ENCODE results near the gene TPRN. TPM values are rescaled to one million over a fixed set of nuclear protein-coding genes. Genes with fewer than 3 reads are reported as not detected.

TPRN gene
- total RNA-seq, 1 donor from 2014 or later, result 16.0 TPM

DNA sequence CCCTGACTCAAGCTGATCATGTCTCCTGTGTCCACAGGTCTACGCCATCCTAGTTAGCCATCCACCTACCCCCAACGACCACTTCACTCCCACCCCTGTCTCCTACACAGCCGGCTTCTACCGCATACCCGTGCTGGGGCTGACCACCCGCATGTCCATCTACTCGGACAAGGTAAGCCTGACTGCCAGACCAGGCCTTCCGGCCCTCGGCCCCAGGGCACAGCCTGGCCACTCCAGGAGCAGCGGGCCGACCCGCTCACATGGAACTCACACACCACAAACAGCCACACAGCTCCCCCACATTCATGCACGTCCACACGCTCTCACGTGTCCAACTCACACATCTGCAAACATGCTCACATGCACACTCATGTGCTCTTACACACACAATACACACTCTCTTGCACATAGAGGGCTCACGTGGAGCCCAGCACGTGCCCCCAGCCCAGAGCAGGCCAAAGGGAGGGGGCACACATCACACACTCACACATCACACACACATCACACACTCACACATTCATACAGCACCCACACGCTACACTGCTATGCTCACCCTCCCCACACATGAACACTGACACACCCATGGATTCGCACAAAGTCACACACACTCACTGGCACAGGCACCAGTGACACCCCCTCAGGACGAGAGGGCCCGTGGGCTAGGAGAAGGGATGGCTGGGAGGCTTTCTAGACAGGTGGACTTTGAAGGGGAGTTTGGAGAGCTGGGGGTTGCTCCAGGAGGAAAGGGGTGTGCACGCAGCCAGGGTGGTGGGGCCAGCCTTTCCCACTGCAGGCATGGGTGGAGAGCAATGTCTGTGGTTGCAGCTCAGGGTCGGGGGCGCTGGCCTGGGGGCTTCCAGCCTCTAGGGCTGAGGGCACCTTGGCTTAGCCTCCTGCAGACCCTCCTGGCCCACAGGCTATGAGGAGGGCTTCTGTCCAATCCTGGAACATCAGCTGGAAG lies 58.3 kb downstream of the TPRN start:
- H3K27me3 ChIP-seq (ENCODE audit: insufficient read depth, low read length), result peaks cover 32% of the 10 kb centered on the region
- H4K20me1 ChIP-seq (ENCODE audit: insufficient read depth, low read length), result no peaks in the 10 kb centered on the region
- FAIRE-seq (no peak), DNase-seq (ENCODE audit: low read depth) (no peak)
- H3K9me3 ChIP-seq (ENCODE audit: insufficient read depth, low read depth, low read length), result no peaks in the 10 kb centered on the region
- Mint-ChIP-seq H3K9me3 (ENCODE audit: unreplicated experiment) (peaks cover 3% of the 10 kb centered on the region), H3K36me3 (ENCODE audit: low read depth, unreplicated experiment) (no peaks in the 10 kb centered on the region), H3K27me3 (ENCODE audit: low read depth, unreplicated experiment) (peaks cover 68% of the 10 kb centered on the region), H3K4me3 (ENCODE audit: unreplicated experiment) (no peak overlapping the region), H3K27ac (ENCODE audit: unreplicated experiment) (no peak overlapping the region), H3K4me1 (ENCODE audit: low read depth, unreplicated experiment) (peaks cover 2% of the 10 kb centered on the region)
- TF ChIP-seq, protein P1, sequence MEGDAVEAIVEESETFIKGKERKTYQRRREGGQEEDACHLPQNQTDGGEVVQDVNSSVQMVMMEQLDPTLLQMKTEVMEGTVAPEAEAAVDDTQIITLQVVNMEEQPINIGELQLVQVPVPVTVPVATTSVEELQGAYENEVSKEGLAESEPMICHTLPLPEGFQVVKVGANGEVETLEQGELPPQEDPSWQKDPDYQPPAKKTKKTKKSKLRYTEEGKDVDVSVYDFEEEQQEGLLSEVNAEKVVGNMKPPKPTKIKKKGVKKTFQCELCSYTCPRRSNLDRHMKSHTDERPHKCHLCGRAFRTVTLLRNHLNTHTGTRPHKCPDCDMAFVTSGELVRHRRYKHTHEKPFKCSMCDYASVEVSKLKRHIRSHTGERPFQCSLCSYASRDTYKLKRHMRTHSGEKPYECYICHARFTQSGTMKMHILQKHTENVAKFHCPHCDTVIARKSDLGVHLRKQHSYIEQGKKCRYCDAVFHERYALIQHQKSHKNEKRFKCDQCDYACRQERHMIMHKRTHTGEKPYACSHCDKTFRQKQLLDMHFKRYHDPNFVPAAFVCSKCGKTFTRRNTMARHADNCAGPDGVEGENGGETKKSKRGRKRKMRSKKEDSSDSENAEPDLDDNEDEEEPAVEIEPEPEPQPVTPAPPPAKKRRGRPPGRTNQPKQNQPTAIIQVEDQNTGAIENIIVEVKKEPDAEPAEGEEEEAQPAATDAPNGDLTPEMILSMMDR (IDR thresholded peaks at IDR 0.05; ENCODE audit: insufficient read depth, low read depth, low read length), result no peak
- TF ChIP-seq EZH2 (IDR thresholded peaks at IDR 0.05; ENCODE audit: insufficient read depth, low read length), result no peak
- H3K27ac ChIP-seq (ENCODE audit: low read depth, low read length), result no peak overlapping the region
- no peak overlapping the region for H3K9ac ChIP-seq (ENCODE audit: low read length)
- H2AFZ ChIP-seq (ENCODE audit: low read depth, low read length), result no peak overlapping the region
- H3K79me2 ChIP-seq (ENCODE audit: insufficient read depth, low read length), result no peaks in the 10 kb centered on the region
- H3K4me2 ChIP-seq (ENCODE audit: low read length), result no peak overlapping the region
- no peaks in the 10 kb centered on the region for H3K36me3 ChIP-seq (ENCODE audit: insufficient read depth, low read length)
- H3K4me1 ChIP-seq (ENCODE audit: insufficient read depth, low read length), result peaks cover 2% of the 10 kb centered on the region
- no peak overlapping the region for H3K4me3 ChIP-seq (ENCODE audit: insufficient read depth, low read depth, low read length)

Small RNAs within 50 kb of the gene (microRNA-seq; reads per million reads assigned to microRNA genes)
- not detected for gene MIR3621

Other genes starting within 250 kb of the TPRN start
- gene LCN12, start 248.5 kb downstream of the TPRN start, total RNA-seq, result not detected in 2 replicates
- gene PTGDS, start 223.2 kb downstream of the TPRN start, total RNA-seq, result 5.0 and 5.6 TPM in 2 replicates
- gene LCNL1, start 217.7 kb downstream of the TPRN start, total RNA-seq, result 0.22 and 0.45 TPM in 2 replicates
- gene PAXX, start 208.3 kb downstream of the TPRN start, total RNA-seq, result 15.3 and 18.8 TPM in 2 replicates
- gene CLIC3, start 204.2 kb downstream of the TPRN start, total RNA-seq, result 0.39 and 0.48 TPM in 2 replicates
- 16.2 and 20.0 TPM in 2 replicates for gene ABCA2, start 172.5 kb downstream of the TPRN start, total RNA-seq
- not detected in 2 replicates for gene FUT7, start 168.7 kb downstream of the TPRN start, total RNA-seq
- gene NPDC1, start 154.6 kb downstream of the TPRN start, total RNA-seq, result 65.9 and 66.8 TPM in 2 replicates
- gene ENTPD2, start 146.7 kb downstream of the TPRN start, total RNA-seq, result 0.14 and 0.55 TPM in 2 replicates
- 0.41 and 0.43 TPM in 2 replicates for gene SAPCD2, start 130.2 kb downstream of the TPRN start, total RNA-seq
- gene UAP1L1, start 123.2 kb downstream of the TPRN start, total RNA-seq, result 4.0 and 4.7 TPM in 2 replicates
- 69.2 and 89.0 TPM in 2 replicates for gene MAN1B1, start 113.8 kb downstream of the TPRN start, total RNA-seq
- gene DPP7, start 86.0 kb downstream of the TPRN start, total RNA-seq, result 53.8 and 68.7 TPM in 2 replicates
- 0.18 TPM in 1 of 2 replicates, not detected in the other for gene GRIN1, start 61.6 kb downstream of the TPRN start, total RNA-seq
- gene LRRC26, start 30.7 kb downstream of the TPRN start, total RNA-seq, result not detected in 2 replicates
- gene TMEM210, start 28.7 kb downstream of the TPRN start, total RNA-seq, result not detected in 2 replicates
- 39.2 and 39.7 TPM in 2 replicates for gene ANAPC2, start 12.2 kb downstream of the TPRN start, total RNA-seq
- gene SSNA1, start 12.1 kb downstream of the TPRN start, total RNA-seq, result 49.1 and 52.7 TPM in 2 replicates
- 28.7 and 30.9 TPM in 2 replicates for gene TMEM203, start 4.9 kb upstream of the TPRN start, total RNA-seq
- gene NDOR1, start 5.0 kb upstream of the TPRN start, total RNA-seq, result 13.7 and 14.5 TPM in 2 replicates
- gene RNF208, start 21.5 kb upstream of the TPRN start, total RNA-seq, result 4.3 and 4.9 TPM in 2 replicates
- 1.2 and 1.3 TPM in 2 replicates for gene CYSRT1, start 24.4 kb upstream of the TPRN start, total RNA-seq
- gene RNF224, start 26.8 kb upstream of the TPRN start, total RNA-seq, result 0.17 TPM in 1 of 2 replicates, not detected in the other
- 0.09 TPM in 1 of 2 replicates, not detected in the other for gene SLC34A3, start 30.2 kb upstream of the TPRN start, total RNA-seq
- gene TUBB4B, start 40.5 kb upstream of the TPRN start, total RNA-seq, result 188 and 218 TPM in 2 replicates
- not detected in 2 replicates for gene STPG3, start 50.5 kb upstream of the TPRN start, total RNA-seq
- gene NELFB, start 54.6 kb upstream of the TPRN start, total RNA-seq, result 45.8 and 48.9 TPM in 2 replicates
- gene TOR4A, start 77.0 kb upstream of the TPRN start, total RNA-seq, result 10.8 and 11.8 TPM in 2 replicates
- 6.9 and 7.3 TPM in 2 replicates for gene NRARP, start 101.5 kb upstream of the TPRN start, total RNA-seq
- 8.5 and 9.4 TPM in 2 replicates for gene EXD3, start 222.4 kb upstream of the TPRN start, total RNA-seq
- gene NOXA1, start 222.7 kb upstream of the TPRN start, total RNA-seq, result 0.50 and 0.84 TPM in 2 replicates
- 0.11 TPM in 1 of 2 replicates, not detected in the other for gene ENTPD8, start 240.6 kb upstream of the TPRN start, total RNA-seq